HEK293 (cell line): ENCODE measurements around the gene SDHAF1.

Experiments used
- CTCF ChIA-PET: fragments of 350-600 bp; formaldehyde crosslinking; extraction: SDS; loops from one replicate; lab custom pipeline; 2021; ENCODE audit warnings: antibody characterized with exemption; lab: Yijun Ruan, JAX
- POLR2A ChIA-PET: fragments of 300-600 bp; formaldehyde crosslinking; extraction: SDS; loops from one replicate; lab custom pipeline; 2020; ENCODE audit warnings: antibody characterized with exemption, inconsistent platforms; lab: Yijun Ruan, JAX
- H3K27ac ChIP-seq: fragments of 200-500 bp; sonication (Bioruptor generic); 2 replicates; pipeline ENCODE4 v1.5.1; 2014; ENCODE audit warnings: low read depth, low read length, control low read depth, inconsistent platforms; ENCODE audit errors: extremely low read depth
- H3K36me3 ChIP-seq, 2 experiments: fragments of 200-500 bp in 1 of 2; sonication (Bioruptor generic) in 1 of 2; 1 replicate in 1 of 2; 2 replicates in 1 of 2; pipeline ENCODE4 v1.5.1; 2014 to 2017; ENCODE audit warnings: inconsistent platforms in 2 of 2, low read length in 2 of 2; ENCODE audit not compliant: control insufficient read depth in 2 of 2, insufficient read depth in 1 of 2
- H3K4me1 ChIP-seq: fragments of 200-500 bp; sonication (Bioruptor generic); 2 replicates; pipeline ENCODE4 v1.5.1; 2014; ENCODE audit warnings: mild to moderate bottlenecking, low read length, inconsistent platforms; ENCODE audit not compliant: control insufficient read depth, insufficient read depth
- H3K4me3 ChIP-seq: 2 replicates; pipeline ENCODE4 v1.5.1; 2011; ENCODE audit warnings: low read depth, mild to moderate bottlenecking, control low read depth, low read length, moderate library complexity
- H3K9me3 ChIP-seq: fragments of 200-500 bp; sonication (Bioruptor generic); 2 replicates; pipeline ENCODE4 v1.5.1; 2014; ENCODE audit warnings: low read depth, low read length, inconsistent platforms; ENCODE audit not compliant: control insufficient read depth, insufficient read depth
- FEZF1 ChIP-seq: fragments of 450-650 bp; formaldehyde crosslinking; IDR thresholded peaks from 2 replicates; pipeline ENCODE4 v1.5.1; 2016; ENCODE audit warnings: missing biosample characterization, missing genetic modification characterization
- GLIS1 ChIP-seq: fragments of 450-650 bp; formaldehyde crosslinking; IDR thresholded peaks from 2 replicates; pipeline ENCODE4 v1.5.1; 2016; ENCODE audit warnings: missing biosample characterization, missing genetic modification characterization
- GLIS2 ChIP-seq: fragments of 450-650 bp; formaldehyde crosslinking; IDR thresholded peaks from 2 replicates; pipeline ENCODE4 v1.5.1; 2016; ENCODE audit warnings: missing biosample characterization, missing genetic modification characterization
- PRDM1 ChIP-seq: fragments of 450-650 bp; formaldehyde crosslinking; IDR thresholded peaks from 2 replicates; pipeline ENCODE4; 2016; ENCODE audit warnings: missing biosample characterization, missing genetic modification characterization
- REPIN1 ChIP-seq: fragments of 450-650 bp; formaldehyde crosslinking; IDR thresholded peaks from 2 replicates; pipeline ENCODE4 v1.5.1; 2017; ENCODE audit warnings: missing biosample characterization, missing genetic modification characterization, low read depth
- ZBTB20 ChIP-seq: fragments of 450-650 bp; formaldehyde crosslinking; IDR thresholded peaks from 2 replicates; pipeline ENCODE4 v1.5.1; 2016; ENCODE audit warnings: missing biosample characterization, missing genetic modification characterization
- ZBTB8A ChIP-seq: fragments of 450-650 bp; formaldehyde crosslinking; IDR thresholded peaks from 2 replicates; pipeline ENCODE4 v1.5.1; 2016; ENCODE audit warnings: missing biosample characterization, missing genetic modification characterization
- ZNF112 ChIP-seq: fragments of 450-650 bp; formaldehyde crosslinking; IDR thresholded peaks from 2 replicates; pipeline ENCODE4 v1.5.0; 2017; ENCODE audit warnings: missing biosample characterization, missing genetic modification characterization
- ZNF121 ChIP-seq: fragments of 450-650 bp; formaldehyde crosslinking; IDR thresholded peaks from 2 replicates; pipeline ENCODE4 v1.5.1; 2016; ENCODE audit warnings: missing biosample characterization, missing genetic modification characterization
- ZNF16 ChIP-seq: fragments of 450-650 bp; formaldehyde crosslinking; IDR thresholded peaks from 2 replicates; pipeline ENCODE4 v1.5.1; 2016; ENCODE audit warnings: low read depth, missing biosample characterization, missing genetic modification characterization
- ZNF214 ChIP-seq: fragments of 450-650 bp; formaldehyde crosslinking; IDR thresholded peaks from 2 replicates; pipeline ENCODE4 v1.5.1; 2017; ENCODE audit warnings: missing biosample characterization, mild to moderate bottlenecking, missing genetic modification characterization, borderline replicate concordance
- ZNF311 ChIP-seq: fragments of 450-650 bp; formaldehyde crosslinking; IDR thresholded peaks from 2 replicates; pipeline ENCODE4 v1.5.1; 2017; ENCODE audit warnings: missing biosample characterization, missing genetic modification characterization, borderline replicate concordance
- ZNF350 ChIP-seq: fragments of 450-650 bp; formaldehyde crosslinking; IDR thresholded peaks from 2 replicates; pipeline ENCODE4 v1.5.0; 2017; ENCODE audit warnings: missing biosample characterization, mild to moderate bottlenecking, missing genetic modification characterization
- ZNF514 ChIP-seq: fragments of 450-650 bp; formaldehyde crosslinking; IDR thresholded peaks from 2 replicates; pipeline ENCODE4 v1.5.1; 2016; ENCODE audit warnings: missing biosample characterization, missing genetic modification characterization
- ZNF560 ChIP-seq: fragments of 450-650 bp; formaldehyde crosslinking; IDR thresholded peaks from 2 replicates; pipeline ENCODE4 v1.5.1; 2017; ENCODE audit warnings: missing biosample characterization, missing genetic modification characterization, borderline replicate concordance
- ZNF600 ChIP-seq: fragments of 450-650 bp; formaldehyde crosslinking; IDR thresholded peaks from 2 replicates; pipeline ENCODE4 v1.5.1; 2016; ENCODE audit warnings: missing biosample characterization, missing genetic modification characterization
- ZNF621 ChIP-seq: fragments of 450-650 bp; formaldehyde crosslinking; IDR thresholded peaks from 2 replicates; pipeline ENCODE4 v1.5.1; 2017; ENCODE audit warnings: missing biosample characterization, missing genetic modification characterization
- ZNF654 ChIP-seq: fragments of 450-650 bp; formaldehyde crosslinking; IDR thresholded peaks from 2 replicates; pipeline ENCODE4 v1.5.1; 2016; ENCODE audit warnings: low read depth, missing biosample characterization, missing genetic modification characterization
- ZNF664 ChIP-seq: fragments of 450-650 bp; formaldehyde crosslinking; IDR thresholded peaks from 2 replicates; pipeline ENCODE4 v1.5.1; 2016; ENCODE audit warnings: missing biosample characterization, missing genetic modification characterization
- ZNF692 ChIP-seq: fragments of 450-650 bp; formaldehyde crosslinking; IDR thresholded peaks from 2 replicates; pipeline ENCODE4 v1.5.1; 2016; ENCODE audit warnings: missing biosample characterization, missing genetic modification characterization
- ZNF747 ChIP-seq: fragments of 450-650 bp; formaldehyde crosslinking; IDR thresholded peaks from 2 replicates; pipeline ENCODE4 v1.5.1; 2016; ENCODE audit warnings: missing biosample characterization, missing genetic modification characterization
- ZSCAN18 ChIP-seq: fragments of 450-650 bp; formaldehyde crosslinking; IDR thresholded peaks from 2 replicates; pipeline ENCODE4 v1.5.1; 2016; ENCODE audit warnings: missing biosample characterization, missing genetic modification characterization
- ZSCAN23 ChIP-seq: fragments of 450-650 bp; formaldehyde crosslinking; IDR thresholded peaks from 2 replicates; pipeline ENCODE4 v1.5.1; 2016; ENCODE audit warnings: missing biosample characterization, missing genetic modification characterization
- TF ChIP-seq, protein P1 (sequence below): fragments of 450-650 bp; formaldehyde crosslinking; IDR thresholded peaks from 2 replicates; pipeline ENCODE4 v1.5.1; 2016; ENCODE audit warnings: missing biosample characterization, missing genetic modification characterization
- TF ChIP-seq, protein P2 (sequence below): fragments of 450-650 bp; formaldehyde crosslinking; IDR thresholded peaks from 2 replicates; pipeline ENCODE4 v1.5.1; 2016; ENCODE audit warnings: missing biosample characterization, missing genetic modification characterization, borderline replicate concordance

Gene SDHAF1

DNA sequence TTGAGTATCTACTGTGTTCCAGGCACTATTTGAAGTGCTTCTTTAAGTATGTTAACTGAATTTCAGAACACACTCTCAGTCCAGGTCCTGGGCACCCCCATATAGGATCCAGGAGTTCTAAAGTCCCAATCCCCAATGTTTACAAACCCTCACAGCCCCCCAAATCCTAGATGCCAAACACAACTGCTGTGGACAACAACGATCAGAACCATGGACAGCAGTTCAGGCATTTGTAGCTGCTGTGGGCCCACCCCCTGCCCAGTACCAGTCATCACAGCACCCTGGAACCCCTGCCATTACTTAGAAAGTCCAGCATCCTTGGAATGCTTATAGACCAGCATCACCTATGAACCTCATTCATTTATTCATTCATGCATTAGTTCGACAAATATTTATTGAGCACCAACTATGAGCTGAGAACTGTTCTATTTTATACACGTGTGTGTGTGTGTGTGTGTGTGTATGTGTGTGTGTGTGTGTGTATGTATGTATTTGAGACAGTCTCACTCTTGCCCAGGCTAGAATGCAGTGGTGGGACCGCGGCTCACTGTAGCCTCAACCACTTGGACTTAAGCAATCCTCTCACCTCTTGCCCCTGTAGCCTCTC, 19.3 kb upstream of the SDHAF1 start (continued):
- TF ChIP-seq ZNF747 (tag by site-specific recombination) (0 out of 2 replicates have a peak, but pooled peaks have one; percentile 65), GLIS1 (tag by site-specific recombination) (0 out of 2 replicates have a peak, but pooled peaks have one; percentile 30), ZNF600 (tag by site-specific recombination) (0 out of 2 replicates have a peak, but pooled peaks have one; percentile 34), ZNF350 (no peak), ZNF664 (tag by site-specific recombination) (0 out of 2 replicates have a peak, but pooled peaks have one; percentile 56), ZNF654 (tag by site-specific recombination) (no peak), ZNF692 (peak; percentile 99), ZNF214 (tag by site-specific recombination) (no peak), ZSCAN18 (no peak)
- TF ChIP-seq, protein P1, sequence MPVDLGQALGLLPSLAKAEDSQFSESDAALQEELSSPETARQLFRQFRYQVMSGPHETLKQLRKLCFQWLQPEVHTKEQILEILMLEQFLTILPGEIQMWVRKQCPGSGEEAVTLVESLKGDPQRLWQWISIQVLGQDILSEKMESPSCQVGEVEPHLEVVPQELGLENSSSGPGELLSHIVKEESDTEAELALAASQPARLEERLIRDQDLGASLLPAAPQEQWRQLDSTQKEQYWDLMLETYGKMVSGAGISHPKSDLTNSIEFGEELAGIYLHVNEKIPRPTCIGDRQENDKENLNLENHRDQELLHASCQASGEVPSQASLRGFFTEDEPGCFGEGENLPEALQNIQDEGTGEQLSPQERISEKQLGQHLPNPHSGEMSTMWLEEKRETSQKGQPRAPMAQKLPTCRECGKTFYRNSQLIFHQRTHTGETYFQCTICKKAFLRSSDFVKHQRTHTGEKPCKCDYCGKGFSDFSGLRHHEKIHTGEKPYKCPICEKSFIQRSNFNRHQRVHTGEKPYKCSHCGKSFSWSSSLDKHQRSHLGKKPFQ: no peak

DNA sequence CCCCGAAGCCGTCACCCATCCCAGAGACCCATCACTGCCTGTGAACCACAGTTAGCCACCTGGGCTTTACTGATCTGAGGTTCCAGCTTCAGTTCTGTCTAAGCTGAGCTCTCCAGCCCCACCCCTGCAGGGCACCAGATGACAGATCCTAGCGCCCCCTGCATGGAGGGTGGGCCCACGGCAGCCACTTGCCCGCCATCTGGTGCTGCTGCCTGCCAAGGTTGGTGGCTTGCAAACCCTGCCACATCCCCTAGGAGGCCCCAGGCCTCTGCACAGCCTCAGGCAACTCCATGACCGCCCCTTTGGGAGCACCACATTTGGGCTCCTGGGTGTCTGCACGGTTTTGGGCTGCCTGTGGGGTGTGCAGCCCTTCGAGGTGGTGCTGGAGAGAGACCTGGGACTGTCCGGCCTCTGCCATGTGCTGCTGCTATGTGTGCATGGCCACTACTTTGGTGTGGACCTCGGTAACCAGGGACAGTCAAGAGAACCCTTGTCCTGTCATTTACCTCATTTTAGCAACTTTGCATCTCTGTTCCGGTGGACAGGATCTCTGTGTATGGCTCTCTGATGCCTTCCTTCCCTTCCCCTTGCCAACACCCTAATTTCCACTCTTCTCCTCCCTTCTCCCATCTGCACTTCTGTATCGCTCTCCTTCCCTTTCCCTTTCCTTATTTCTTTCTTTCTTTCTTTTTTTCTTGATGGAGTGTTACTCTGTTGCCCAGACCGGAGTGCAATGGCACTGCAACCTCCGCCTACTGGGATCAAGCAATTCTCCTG, 17.4 kb upstream of the SDHAF1 start:
- Histone ChIP-seq H3K4me1 (no peaks in the 10 kb centered on the region), H3K4me3 (no peak overlapping the region), H3K36me3 (no peaks in the 10 kb centered on the region), H3K9me3 (no peaks in the 10 kb centered on the region), H3K27ac (no peak overlapping the region)
- ChIA-PET POLR2A (no interaction called here), CTCF (interaction anchor here (0.6 to 1.0 kb wide), 7 partner anchors 9 to 1655 kb away, joined by 3 to 9 read pairs (median 4); no protein-coding TSS in a partner anchor)
- TF ChIP-seq ZNF514 (tag by site-specific recombination) (no peak), ZNF621 (peak; percentile 71; the same call in 1 of the 2 replicates), ZNF560 (tag by site-specific recombination) (no peak), GLIS2 (tag by site-specific recombination) (0 out of 2 replicates have a peak, but pooled peaks have one; percentile 35), ZNF16 (tag by site-specific recombination) (no peak), PRDM1 (tag by site-specific recombination) (peak; percentile 55; the same call in 1 of the 2 replicates), ZNF112 (tag by site-specific recombination) (no peak), ZBTB8A (tag by site-specific recombination) (peak; percentile 56; the same call in 1 of the 2 replicates), REPIN1 (tag by site-specific recombination) (no peak), FEZF1 (peak; percentile 32; the same call in 1 of the 2 replicates), ZSCAN23 (tag by site-specific recombination) (no peak), ZNF311 (tag by site-specific recombination) (0 out of 2 replicates have a peak, but pooled peaks have one; percentile 68), ZNF121 (tag by site-specific recombination) (0 out of 2 replicates have a peak, but pooled peaks have one; percentile 8), ZBTB20 (tag by site-specific recombination) (0 out of 2 replicates have a peak, but pooled peaks have one; percentile 27)
- TF ChIP-seq, protein P2, sequence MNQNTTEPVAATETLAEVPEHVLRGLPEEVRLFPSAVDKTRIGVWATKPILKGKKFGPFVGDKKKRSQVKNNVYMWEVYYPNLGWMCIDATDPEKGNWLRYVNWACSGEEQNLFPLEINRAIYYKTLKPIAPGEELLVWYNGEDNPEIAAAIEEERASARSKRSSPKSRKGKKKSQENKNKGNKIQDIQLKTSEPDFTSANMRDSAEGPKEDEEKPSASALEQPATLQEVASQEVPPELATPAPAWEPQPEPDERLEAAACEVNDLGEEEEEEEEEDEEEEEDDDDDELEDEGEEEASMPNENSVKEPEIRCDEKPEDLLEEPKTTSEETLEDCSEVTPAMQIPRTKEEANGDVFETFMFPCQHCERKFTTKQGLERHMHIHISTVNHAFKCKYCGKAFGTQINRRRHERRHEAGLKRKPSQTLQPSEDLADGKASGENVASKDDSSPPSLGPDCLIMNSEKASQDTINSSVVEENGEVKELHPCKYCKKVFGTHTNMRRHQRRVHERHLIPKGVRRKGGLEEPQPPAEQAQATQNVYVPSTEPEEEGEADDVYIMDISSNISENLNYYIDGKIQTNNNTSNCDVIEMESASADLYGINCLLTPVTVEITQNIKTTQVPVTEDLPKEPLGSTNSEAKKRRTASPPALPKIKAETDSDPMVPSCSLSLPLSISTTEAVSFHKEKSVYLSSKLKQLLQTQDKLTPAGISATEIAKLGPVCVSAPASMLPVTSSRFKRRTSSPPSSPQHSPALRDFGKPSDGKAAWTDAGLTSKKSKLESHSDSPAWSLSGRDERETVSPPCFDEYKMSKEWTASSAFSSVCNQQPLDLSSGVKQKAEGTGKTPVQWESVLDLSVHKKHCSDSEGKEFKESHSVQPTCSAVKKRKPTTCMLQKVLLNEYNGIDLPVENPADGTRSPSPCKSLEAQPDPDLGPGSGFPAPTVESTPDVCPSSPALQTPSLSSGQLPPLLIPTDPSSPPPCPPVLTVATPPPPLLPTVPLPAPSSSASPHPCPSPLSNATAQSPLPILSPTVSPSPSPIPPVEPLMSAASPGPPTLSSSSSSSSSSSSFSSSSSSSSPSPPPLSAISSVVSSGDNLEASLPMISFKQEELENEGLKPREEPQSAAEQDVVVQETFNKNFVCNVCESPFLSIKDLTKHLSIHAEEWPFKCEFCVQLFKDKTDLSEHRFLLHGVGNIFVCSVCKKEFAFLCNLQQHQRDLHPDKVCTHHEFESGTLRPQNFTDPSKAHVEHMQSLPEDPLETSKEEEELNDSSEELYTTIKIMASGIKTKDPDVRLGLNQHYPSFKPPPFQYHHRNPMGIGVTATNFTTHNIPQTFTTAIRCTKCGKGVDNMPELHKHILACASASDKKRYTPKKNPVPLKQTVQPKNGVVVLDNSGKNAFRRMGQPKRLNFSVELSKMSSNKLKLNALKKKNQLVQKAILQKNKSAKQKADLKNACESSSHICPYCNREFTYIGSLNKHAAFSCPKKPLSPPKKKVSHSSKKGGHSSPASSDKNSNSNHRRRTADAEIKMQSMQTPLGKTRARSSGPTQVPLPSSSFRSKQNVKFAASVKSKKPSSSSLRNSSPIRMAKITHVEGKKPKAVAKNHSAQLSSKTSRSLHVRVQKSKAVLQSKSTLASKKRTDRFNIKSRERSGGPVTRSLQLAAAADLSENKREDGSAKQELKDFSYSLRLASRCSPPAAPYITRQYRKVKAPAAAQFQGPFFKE (tag by site-specific recombination): 0 out of 2 replicates have a peak, but pooled peaks have one; percentile 59
